Camera-type eye (tissue), 1 donor: Measurements from ENCODE around the gene TBC1D17. TPM values are rescaled to one million over a fixed set of nuclear protein-coding genes. Genes with fewer than 3 reads are reported as not detected.

ENCODE experiments used
- total RNA-seq: library from RNA; depleted of rRNA; stranded (reverse); fragments of >200 nt; gene quantifications from one replicate; pipeline ENCODE4 v1.2.3, GENCODE V29; 2014

TBC1D17 gene
- total RNA-seq: 24.8 TPM

DNA sequence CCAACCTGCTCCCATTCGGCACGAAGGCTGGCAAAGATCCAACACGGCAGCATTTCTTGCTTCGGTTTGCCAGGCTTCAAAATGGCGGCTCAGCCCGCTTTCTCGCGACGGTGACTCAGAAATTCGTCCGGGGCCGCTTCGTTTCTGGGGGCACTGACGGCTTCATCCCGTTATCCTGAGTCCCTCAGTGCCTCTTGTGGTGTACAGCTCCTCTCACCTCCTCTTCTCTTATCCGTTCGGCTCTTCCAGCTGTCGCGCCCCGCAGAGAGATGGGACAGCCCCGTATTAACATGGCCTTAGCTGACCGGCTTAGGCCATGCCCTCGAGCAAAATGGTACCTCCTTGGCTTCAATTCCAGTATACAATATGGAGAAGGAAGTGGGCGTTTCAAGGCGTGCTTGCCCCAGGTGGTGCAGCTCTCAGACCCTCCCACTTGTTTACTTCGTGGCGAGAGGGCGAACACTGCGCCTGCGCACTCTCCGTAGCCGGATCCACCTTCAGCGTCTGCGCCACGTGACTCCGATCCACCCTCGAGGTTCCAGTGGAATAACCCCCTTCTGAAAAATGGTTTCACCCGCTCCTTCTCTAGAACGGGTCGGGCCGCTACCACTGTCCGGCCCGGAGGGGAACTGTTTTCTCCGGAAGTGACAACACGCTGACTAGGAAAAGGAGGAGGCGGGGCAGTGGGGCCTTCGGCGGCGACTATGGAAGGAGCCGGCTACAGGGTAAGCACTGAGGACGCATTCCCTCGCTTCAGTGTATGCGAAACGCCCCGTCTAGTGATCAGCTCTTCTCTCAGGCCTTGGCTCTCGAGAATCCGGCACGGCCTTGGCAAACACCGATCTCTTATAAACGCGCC, at the start of gene TBC1D17, which contains the start of gene AKT1S1:
Gene TBC1D17 (plus strand): TSS at position 683 of the 859 bp plus-strand sequence. CDS start 22 bp downstream, at position 705.
Gene AKT1S1 (minus strand): TSS at position 336 of the 859 bp plus-strand sequence. CDS start 4,060 bp downstream, outside the sequence.

DNA sequence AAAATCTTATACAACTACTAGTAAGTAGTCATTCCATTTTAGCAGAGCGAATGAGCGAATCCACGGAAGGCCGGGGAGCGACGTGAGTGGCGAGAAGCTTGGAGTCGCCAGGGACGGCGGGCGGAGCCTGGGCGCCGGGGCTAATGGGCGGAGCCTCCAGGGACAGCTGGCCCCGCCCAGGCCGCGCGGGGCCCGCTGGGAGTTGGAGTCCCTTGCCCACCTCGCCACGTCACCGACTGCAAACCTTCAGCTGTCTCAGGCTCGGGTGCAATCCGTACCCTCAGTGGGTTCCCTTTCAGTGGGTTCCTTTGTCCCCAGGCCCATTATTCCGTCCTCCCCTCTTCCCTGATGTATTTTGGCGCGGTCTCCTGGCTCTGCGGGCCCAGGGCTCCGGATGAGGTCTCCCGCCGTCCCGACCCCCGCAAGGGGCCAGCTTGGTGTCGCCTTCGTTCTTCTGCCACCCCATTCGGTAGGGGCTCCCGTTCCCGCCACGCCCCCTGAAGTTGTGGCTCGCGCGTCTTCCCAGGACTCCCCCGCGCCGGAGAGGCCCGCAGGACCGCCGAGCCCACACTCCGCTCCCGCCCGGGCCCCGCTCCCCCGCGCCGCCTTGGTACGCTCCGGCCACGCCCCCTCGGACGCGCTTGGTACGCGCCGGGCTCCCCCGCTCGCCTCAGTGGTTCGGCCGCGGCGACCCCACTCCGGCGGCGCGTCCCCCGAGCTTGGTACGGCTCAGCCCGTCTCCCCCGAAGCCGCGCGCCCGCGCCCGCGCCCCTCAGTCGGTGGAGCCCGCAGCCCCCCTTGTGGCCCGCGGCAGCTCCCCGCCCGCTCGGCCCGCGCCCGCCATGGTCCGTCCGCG, 26.8 kb upstream of the TBC1D17 start, which contains the start of gene PTOV1:
Gene PTOV1 (plus strand): TSS at position 673 of the 856 bp plus-strand sequence.

GRCh38 chr19:49866933-49867782, 10.3 kb upstream of the TBC1D17 start, which contains the start of gene PNKP:
Gene PNKP (minus strand): TSS chr19:49867576. CDS start chr19:49867204, 372 bp downstream.

GRCh38 chr19:49896863-49897621, 19.5 kb downstream of the TBC1D17 start, which contains the start of gene IL4I1:
Gene IL4I1 (minus strand): TSS chr19:49896887. CDS start chr19:49896160, 727 bp downstream.

GRCh38 chr19:49929121-49929610, 51.7 kb downstream of the TBC1D17 start, which contains the start of the genes ATF5 and NUP62:
Gene ATF5 (plus strand): TSS chr19:49929205. CDS start chr19:49930851, 1,646 bp downstream.
Gene NUP62 (minus strand): TSS chr19:49929504. CDS start chr19:49909807, 19,697 bp downstream.

Other genes with a start within 250 kb of the TBC1D17 start
- gene RRAS, start 237.6 kb upstream of the TBC1D17 start, total RNA-seq: 6.5 TPM
- 28.2 TPM for gene SCAF1, start 235.5 kb upstream of the TBC1D17 start, total RNA-seq
- 51.1 TPM for gene IRF3, start 211.8 kb upstream of the TBC1D17 start, total RNA-seq
- gene BCL2L12, start 211.8 kb upstream of the TBC1D17 start, total RNA-seq: 3.1 TPM
- 298 TPM for gene PRMT1, start 200.4 kb upstream of the TBC1D17 start, total RNA-seq
- 0.77 TPM for gene ADM5, start 188.1 kb upstream of the TBC1D17 start, total RNA-seq
- 40.4 TPM for gene CPT1C, start 186.6 kb upstream of the TBC1D17 start, total RNA-seq
- gene TSKS, start 114.4 kb upstream of the TBC1D17 start, total RNA-seq: 0.22 TPM
- 61.0 TPM for gene AP2A1, start 110.7 kb upstream of the TBC1D17 start, total RNA-seq
- gene FUZ, start 64.4 kb upstream of the TBC1D17 start, total RNA-seq: 38.7 TPM
- 44.2 TPM for gene MED25, start 59.4 kb upstream of the TBC1D17 start, total RNA-seq
- 126 TPM for gene PTOV1, start 26.5 kb upstream of the TBC1D17 start, total RNA-seq
- gene PNKP, start 10.1 kb upstream of the TBC1D17 start, total RNA-seq: 49.9 TPM
- 7.8 TPM for gene AKT1S1, start 347 bp upstream of the TBC1D17 start, total RNA-seq
- 0.27 TPM for gene IL4I1, start 19.2 kb downstream of the TBC1D17 start, total RNA-seq
- gene ATF5, start 51.5 kb downstream of the TBC1D17 start, total RNA-seq: 4.0 TPM
- gene NUP62, start 51.8 kb downstream of the TBC1D17 start, total RNA-seq: 53.2 TPM
- gene SIGLEC11, start 83.5 kb downstream of the TBC1D17 start, total RNA-seq: 1.3 TPM
- 43.3 TPM for gene VRK3, start 147.7 kb downstream of the TBC1D17 start, total RNA-seq
- 18.7 TPM for gene ZNF473, start 148.3 kb downstream of the TBC1D17 start, total RNA-seq